HG02623 (cell line): ENCODE measurements around the gene CTBP2.

ENCODE experiments used
- ATAC-seq: cut with Tn5 transposase; IDR thresholded peaks from one replicate; pipeline ENCODE4 v1.9.1; 2021; ENCODE audit warnings: moderate library complexity; ENCODE audit not compliant: unreplicated experiment

Gene CTBP2

DNA sequence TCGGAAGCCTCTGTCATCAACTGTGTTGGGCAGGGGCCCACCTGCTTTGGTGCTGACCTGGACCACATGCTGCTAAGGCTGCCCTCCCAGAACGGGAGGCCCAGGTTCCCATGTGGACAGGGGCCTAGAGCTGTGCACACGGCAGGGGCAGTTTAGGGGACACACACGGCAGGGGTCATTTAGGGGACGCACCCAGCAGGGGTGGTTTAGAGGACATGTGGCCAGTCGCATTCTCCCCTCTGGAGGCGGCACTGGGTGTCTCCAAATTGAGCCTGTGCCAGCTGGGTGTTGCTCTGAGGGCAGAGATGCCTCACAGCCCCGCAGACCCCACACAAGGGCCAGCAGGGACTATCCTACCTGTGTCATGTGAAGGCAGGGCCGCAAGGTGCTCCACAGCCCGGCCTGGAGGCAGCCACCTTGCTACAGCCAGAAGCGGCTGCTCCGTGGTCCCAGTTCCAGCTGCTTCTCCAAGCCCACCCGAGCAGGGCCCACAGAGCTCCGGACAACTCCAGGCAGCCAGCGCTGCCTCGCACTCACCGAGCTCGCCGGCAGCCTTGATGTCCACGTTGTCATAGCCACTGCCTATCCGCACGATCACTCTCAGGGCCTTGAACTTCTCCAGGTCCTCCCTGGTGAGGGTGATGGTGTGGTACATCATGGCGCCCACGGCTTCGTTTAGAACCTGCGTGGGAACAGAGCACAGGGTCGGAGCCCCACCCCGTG lies 157.8 kb downstream of the CTBP2 start:
- no peak for ATAC-seq

DNA sequence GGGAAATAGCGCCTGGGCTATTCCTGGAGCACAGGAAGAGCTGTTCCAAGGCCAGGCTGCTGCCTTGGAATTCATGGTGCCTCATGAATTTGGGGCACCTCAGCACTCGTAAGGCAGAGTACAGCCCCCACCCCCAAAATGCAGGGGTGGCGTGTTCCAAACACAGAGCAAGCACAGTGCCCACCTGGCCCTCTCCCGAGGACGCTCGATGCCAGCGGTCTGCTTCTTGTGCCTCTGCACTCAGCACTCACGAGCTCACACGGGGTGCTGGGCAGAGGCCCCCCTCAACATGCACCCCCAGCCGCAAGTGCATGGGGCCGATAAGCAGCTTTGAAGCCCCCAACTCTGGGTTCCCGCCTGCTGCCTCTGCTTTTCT lies 158.3 kb downstream of the CTBP2 start:
- no peak for ATAC-seq

GRCh38 chr10:125001313-125002046 lies 158.9 kb downstream of the CTBP2 start:
- no peak for ATAC-seq

DNA sequence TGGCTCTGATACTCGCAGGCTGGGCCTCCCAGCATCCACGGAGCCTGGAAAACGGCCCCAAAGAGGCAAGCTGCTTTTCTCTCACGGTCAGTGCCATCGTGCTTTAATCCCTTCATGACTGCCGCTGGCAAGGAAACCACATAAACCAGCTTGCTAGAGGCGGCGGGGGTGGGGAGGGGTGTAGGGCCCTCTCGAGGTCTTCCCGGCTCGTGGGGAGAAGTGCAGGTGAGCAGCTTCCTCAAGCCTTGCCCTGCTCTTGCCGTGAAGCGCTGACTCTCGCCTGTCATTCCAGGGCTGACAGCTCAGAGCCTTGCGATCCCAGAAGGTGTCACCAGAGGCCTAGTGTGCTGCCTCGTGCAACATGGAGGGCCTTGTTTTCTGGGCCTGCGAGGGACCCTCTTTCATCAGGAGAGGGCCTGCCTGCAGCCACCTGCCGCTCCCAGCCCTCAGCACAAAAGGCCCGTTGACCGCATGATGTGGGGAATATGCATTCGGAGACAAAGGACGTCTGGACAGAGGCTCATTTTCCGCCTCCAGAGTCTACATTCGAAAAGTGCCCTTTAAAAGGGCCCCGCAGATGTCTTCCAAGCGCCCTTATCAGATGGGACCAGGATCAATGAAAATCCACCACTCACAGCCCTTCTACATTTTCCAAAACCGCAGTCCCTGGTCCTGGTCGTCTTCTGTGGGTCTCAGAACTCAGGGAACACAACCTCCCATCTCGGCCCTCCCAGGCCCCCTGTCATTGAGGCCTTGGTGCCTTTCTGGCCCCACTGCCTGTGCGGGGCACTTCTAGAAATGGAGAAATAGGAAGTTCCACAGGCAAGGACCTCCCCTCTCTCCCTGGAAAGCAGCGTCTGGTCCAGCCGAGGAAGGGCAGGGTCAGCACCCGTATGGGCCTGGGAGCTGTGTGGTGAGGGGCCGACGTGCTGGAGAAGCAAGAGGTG lies 159.7 kb downstream of the CTBP2 start:
- no peak for ATAC-seq

DNA sequence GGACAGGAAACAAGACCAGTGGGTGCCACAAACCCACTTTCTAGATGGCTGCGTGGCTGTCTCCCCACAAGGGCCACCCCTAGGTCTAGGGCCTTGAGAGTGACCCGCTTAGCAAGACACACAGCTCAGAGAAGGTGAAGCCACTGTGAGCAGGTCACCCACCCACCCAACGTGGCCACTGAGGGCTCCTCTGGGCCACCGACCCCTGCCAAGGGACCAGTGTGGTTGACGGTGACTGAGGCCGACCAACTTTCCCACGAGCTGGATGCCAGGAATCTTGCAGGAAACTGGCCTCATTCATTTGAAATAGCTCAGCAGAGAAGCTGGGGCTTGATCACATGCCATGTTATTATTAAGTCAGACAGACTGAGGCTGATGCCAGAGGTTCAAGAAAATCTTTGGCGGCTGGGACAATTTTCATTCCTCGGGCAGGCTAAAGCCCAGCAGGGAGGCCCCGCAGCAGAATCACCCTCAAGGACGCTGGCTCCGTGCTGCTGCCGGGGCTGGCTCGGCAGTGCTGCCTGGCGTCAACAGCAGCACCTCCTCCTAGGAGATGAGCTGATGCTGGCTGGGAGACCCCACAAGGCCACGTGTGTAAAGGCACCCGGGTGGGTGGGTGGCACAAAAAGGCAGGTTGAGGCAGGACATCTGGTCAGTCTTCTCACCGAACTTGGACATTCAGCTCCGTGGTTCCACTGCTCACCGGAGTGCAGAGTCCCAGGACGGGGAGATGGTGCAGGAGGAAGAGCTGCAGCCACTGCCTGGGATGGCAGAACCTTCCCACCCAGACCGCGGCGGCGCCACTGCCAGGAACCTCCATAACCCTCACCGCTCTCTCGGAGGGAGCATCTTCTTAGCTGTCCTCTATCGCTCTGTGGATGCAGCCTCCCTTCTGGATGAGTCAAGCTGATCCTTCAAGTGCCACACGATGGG lies 160.7 kb downstream of the CTBP2 start:
- no peak for ATAC-seq

GRCh38 chr10:124998624-124999291 lies 161.6 kb downstream of the CTBP2 start:
- no peak for ATAC-seq

- ATAC-seq = no peak
Measured at GRCh38 chr10:124997771-124998623, 162.4 kb downstream of the CTBP2 start.

- no peak for ATAC-seq
Measured at GRCh38 chr10:124997306-124997705, 163.1 kb downstream of the CTBP2 start.

GRCh38 chr10:124996854-124997215 lies 163.5 kb downstream of the CTBP2 start:
- no peak for ATAC-seq

- no peak for ATAC-seq
Measured at GRCh38 chr10:124996127-124996853, 164.1 kb downstream of the CTBP2 start.

DNA sequence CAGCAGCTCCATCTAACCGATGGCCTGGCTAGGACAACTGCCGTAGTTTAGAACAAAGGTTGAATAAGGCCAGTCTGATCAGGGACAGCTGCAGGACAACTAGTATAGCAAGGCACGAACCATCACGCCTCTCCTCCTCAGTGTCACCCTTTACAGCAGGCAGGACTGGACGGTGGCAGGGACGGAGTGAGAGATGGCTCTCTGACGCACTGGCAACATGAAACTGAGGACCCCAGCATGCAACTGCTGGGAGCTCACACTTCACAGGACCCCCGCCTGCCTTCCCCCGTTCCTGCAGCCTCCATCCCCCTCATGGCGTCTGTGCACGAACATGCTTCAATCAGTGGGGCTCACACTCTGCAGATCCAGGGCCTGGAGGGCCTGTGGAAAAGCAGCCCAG lies 164.8 kb downstream of the CTBP2 start:
- no peak for ATAC-seq

DNA sequence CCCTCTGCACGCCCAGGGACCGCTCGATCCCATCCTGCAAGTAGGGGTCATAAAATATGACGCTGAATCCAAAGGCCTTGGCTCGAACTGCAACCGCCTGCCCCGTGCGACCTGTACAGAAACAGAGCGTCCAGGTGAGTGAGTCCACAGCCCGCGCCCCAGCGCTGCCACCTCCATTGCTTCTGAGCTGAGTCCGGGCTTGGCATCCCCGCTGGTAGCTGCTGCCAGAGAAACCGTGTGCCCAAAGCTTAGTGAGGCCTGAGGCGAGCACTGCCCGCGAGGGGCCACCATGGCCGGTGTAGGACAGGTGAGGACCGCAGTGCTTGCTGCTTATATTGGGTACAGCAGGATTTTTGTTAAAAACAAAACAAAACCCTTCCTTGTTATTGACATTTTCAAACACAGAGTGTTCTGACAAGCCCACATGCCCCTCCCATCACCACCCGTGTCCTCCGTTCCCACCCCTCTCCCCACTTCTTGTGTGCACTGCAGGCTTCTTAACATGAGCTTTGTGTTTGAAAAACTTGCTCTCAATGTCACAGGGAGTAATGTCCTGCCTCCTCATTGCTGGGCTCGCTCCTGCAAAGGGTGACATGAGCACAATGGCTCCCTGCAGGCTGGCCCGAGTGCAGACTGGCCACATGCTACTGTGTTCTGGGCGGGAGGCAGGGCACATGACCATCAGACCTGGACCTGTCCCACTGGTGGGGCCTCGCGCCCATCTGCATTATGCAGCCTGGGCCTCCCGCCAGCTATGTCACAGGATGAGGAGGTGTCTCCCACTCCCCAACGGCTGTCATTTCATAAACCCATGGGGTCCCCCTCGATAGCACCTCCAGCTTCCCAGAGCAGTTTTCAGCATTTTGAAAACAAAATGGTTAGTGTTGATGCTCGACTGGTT lies 165.5 kb downstream of the CTBP2 start:
- ATAC-seq = no peak

- no peak for ATAC-seq
Measured at GRCh38 chr10:124993736-124994451, 166.5 kb downstream of the CTBP2 start.

DNA sequence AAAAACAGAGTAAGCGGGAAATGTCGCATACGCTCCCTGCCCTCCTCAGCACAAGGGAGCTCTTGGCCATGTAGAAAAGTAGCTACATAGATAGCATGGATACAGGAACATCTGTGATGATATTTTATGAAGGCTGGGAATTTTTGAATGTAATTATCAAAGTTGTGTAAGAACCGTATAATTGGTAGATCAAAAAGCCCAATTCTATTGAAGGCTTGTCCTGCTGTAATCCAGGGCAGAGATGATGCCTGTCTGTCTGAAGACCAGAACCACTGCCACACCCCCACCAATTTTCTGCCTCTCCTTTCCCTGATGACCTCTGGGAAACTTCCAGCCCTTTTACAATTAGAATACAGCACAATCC lies 167.0 kb downstream of the CTBP2 start:
- no peak for ATAC-seq

- ATAC-seq = no peak
Measured at GRCh38 chr10:124992462-124993344, 167.7 kb downstream of the CTBP2 start.

DNA sequence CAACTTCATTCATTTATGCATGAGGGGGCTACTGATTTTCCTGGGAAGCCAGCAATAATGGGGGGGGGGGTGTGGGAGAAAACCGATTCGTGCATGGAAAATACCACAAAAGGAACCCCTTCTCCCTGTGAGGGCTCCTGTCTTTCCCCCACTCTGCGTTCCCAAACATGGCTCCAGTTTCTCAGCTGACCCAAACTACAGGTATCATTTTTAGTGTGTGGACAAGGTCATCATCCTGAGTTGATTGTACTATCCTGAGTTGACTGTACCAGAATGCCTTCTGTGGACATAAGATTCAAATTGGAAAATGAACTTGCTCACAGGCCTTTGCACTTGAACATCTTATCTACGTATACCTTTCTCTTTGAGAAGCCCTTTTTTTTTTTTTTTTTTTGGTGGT lies 168.5 kb downstream of the CTBP2 start:
- no peak for ATAC-seq
